Loucy (cell line): Measurements from ENCODE around the gene CCN2.

Experiments
- CTCF ChIP-seq: fragments of 200-600 bp; sonication (generic); conservative IDR thresholded peaks from 2 replicates; pipeline ENCODE4 v1.5.1; 2014; ENCODE audit warnings: mild to moderate bottlenecking, antibody characterized with exemption, low read length
- EZH2phosphoT487 ChIP-seq: fragments of 200-600 bp; IDR thresholded peaks from 2 replicates; pipeline ENCODE4 v1.6.1; 2018; ENCODE audit warnings: antibody characterized with exemption, mild to moderate bottlenecking, moderate library complexity, borderline replicate concordance

GRCh38 chr6:131951576-131952230 lies 531 bp upstream of the CCN2 start:
- TF ChIP-seq CTCF (no peak), EZH2phosphoT487 (no peak)
